Spleen (tissue), 7 donors: ENCODE measurements around the gene SCN4B.

Experiments
- CTCF ChIP-seq, 11 experiments: fragments of 200-600 bp in 7 of 11; fragments of 450-650 bp in 4 of 11; sonication (generic) in 4 of 11; IDR thresholded peaks in 8 of 11; conservative IDR thresholded peaks in 3 of 11; 1 replicate in 7 of 11; 2 replicates in 4 of 11; pipeline versions ENCODE4 v1.4.0 to v1.8.0; 2016 to 2021; ENCODE audit warnings: antibody characterized with exemption in 11 of 11, inconsistent platforms in 4 of 11, mild to moderate bottlenecking in 1 of 11
- POLR2A ChIP-seq, 3 donors: fragments of 450-650 bp; IDR thresholded peaks; one replicate each; pipeline ENCODE4 v1.5.1; 2017; ENCODE audit warnings: antibody characterized with exemption in 3 of 3, mild to moderate bottlenecking in 1 of 3
- POLR2AphosphoS5 ChIP-seq, 3 donors: sonication (generic); formaldehyde crosslinking; IDR thresholded peaks; one replicate each; pipeline ENCODE4 v1.5.1; 2017; ENCODE audit warnings: antibody characterized with exemption in 3 of 3
- donor health status: DM: no; HTN: no; CAD: no; lungs with moderate emphysema.
- donor health status: DM: no; HTN: no; CAD: no.
- donor health status: DM: no; HTN: no; CAD: no.

- TF ChIP-seq CTCF (IDR thresholded peaks at IDR 0.05 in 8 of 11, conservative IDR thresholded peaks at IDR 0.05 in 3 of 11) (no peak), POLR2A (IDR thresholded peaks at IDR 0.05) (no peak), POLR2AphosphoS5 (IDR thresholded peaks at IDR 0.05) (no peak)
Observed at GRCh38 chr11:118193910-118194566, 41.4 kb upstream of the SCN4B start.
